ENCODE data around the gene DGKA.

DNA sequence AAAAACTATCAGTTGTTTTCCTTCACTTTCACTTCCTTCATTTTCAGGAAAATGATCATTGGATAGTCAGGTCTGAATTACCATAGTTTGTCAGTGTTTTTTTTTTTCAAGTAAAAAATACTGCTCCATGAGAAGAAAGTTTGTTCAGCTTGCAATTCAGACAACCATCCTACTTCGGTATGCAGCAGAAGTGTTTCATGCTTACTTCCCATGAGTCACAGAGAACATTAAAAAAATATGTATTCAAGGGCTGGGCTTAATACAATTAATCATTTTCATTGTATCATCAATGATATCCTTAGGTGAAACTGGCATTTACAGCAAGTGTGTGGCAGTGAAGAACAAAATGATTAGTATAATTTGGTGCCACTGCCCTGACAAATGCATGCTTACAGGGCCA is 24.9 kb upstream of the DGKA start:
- no peak for TF ChIP-seq BACH2 (CRISPR knock-in tag; IDR thresholded peaks at IDR 0.05; ENCODE audit: borderline replicate concordance)
- no peak for TF ChIP-seq CSDC2 (CRISPR knock-in tag; IDR thresholded peaks at IDR 0.05)
- no peak for TF ChIP-seq ZFP3 (CRISPR knock-in tag; IDR thresholded peaks at IDR 0.05)
- no peak for TF ChIP-seq RARB (CRISPR knock-in tag; IDR thresholded peaks at IDR 0.05)
- no peak for TF ChIP-seq ZFP30 (CRISPR knock-in tag; IDR thresholded peaks at IDR 0.05)
- TF ChIP-seq, protein P1, sequence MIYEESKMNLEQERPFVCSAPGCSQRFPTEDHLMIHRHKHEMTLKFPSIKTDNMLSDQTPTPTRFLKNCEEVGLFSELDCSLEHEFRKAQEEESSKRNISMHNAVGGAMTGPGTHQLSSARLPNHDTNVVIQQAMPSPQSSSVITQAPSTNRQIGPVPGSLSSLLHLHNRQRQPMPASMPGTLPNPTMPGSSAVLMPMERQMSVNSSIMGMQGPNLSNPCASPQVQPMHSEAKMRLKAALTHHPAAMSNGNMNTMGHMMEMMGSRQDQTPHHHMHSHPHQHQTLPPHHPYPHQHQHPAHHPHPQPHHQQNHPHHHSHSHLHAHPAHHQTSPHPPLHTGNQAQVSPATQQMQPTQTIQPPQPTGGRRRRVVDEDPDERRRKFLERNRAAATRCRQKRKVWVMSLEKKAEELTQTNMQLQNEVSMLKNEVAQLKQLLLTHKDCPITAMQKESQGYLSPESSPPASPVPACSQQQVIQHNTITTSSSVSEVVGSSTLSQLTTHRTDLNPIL (CRISPR knock-in tag; IDR thresholded peaks at IDR 0.05; ENCODE audit: low read depth) = no peak
- TF ChIP-seq SNAI2 (CRISPR knock-in tag; IDR thresholded peaks at IDR 0.05) = no peak
- no peak for TF ChIP-seq GLIS3 (CRISPR knock-in tag; IDR thresholded peaks at IDR 0.05)
- TF ChIP-seq CSRNP3 (CRISPR knock-in tag; IDR thresholded peaks at IDR 0.05) = no peak
- TF ChIP-seq, protein P2, sequence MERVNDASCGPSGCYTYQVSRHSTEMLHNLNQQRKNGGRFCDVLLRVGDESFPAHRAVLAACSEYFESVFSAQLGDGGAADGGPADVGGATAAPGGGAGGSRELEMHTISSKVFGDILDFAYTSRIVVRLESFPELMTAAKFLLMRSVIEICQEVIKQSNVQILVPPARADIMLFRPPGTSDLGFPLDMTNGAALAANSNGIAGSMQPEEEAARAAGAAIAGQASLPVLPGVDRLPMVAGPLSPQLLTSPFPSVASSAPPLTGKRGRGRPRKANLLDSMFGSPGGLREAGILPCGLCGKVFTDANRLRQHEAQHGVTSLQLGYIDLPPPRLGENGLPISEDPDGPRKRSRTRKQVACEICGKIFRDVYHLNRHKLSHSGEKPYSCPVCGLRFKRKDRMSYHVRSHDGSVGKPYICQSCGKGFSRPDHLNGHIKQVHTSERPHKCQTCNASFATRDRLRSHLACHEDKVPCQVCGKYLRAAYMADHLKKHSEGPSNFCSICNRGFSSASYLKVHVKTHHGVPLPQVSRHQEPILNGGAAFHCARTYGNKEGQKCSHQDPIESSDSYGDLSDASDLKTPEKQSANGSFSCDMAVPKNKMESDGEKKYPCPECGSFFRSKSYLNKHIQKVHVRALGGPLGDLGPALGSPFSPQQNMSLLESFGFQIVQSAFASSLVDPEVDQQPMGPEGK (CRISPR knock-in tag; IDR thresholded peaks at IDR 0.05; ENCODE audit: borderline replicate concordance) = no peak
- TF ChIP-seq OSR1 (CRISPR knock-in tag; IDR thresholded peaks at IDR 0.05) = no peak
- TF ChIP-seq ZNF565 (CRISPR knock-in tag; conservative IDR thresholded peaks at IDR 0.05; ENCODE audit: low read depth) = no peak
- no peak for TF ChIP-seq ESRRG (CRISPR knock-in tag; IDR thresholded peaks at IDR 0.05)
